ENCODE data around the gene KLC1. TPM values are rescaled to one million over a fixed set of nuclear protein-coding genes. Genes with fewer than 3 reads are reported as not detected.
A peak's percentile ranks its signal among the peaks of the same experiment; 100 is the strongest.

The KLC1 gene
- total and polyA plus RNA-seq, 10 of the 15 experiments (the other 5 are each of a cell fraction or from before 2014, with no cell fraction given), result 5.5 to 137 (median 76.1) TPM

DNA sequence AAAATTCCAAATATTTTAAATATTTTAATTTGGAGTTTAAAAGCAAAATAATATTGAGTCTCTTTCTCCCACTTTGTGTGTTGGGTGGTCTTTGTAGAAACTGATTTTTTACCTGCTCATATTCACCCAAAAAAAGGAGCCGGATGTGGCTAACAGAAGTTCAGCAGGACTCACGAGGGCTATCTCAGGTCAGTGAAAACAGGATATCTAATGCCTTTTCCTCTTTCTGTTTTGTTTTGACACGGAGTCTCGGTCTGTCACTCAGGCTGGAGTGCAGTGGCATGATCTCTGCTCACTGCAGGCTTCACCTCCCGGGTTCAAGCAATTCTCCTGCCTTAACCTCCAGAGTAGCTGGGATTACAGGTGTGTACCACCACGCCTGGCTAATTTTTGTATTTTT is 35.4 kb upstream of the KLC1 start (continued):
- TF ChIP-seq, protein P1, sequence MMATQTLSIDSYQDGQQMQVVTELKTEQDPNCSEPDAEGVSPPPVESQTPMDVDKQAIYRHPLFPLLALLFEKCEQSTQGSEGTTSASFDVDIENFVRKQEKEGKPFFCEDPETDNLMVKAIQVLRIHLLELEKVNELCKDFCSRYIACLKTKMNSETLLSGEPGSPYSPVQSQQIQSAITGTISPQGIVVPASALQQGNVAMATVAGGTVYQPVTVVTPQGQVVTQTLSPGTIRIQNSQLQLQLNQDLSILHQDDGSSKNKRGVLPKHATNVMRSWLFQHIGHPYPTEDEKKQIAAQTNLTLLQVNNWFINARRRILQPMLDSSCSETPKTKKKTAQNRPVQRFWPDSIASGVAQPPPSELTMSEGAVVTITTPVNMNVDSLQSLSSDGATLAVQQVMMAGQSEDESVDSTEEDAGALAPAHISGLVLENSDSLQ (IDR thresholded peaks at IDR 0.05), result peak; percentile 96
- TF ChIP-seq CREM (IDR thresholded peaks at IDR 0.05; ENCODE audit: low read depth) (0 out of 2 replicates have a peak, but pooled peaks have one; percentile 42), RFX5 (IDR thresholded peaks at IDR 0.05; ENCODE audit: low read depth, low read length) (no peak), NR2F1 (conservative IDR thresholded peaks at IDR 0.05) (0 out of 2 replicates have a peak, but pooled peaks have one; percentile 56), MTA2 (IDR thresholded peaks at IDR 0.05; ENCODE audit: low read depth) (0 out of 2 replicates have a peak, but pooled peaks have one; percentile 30), SMARCA5 (IDR thresholded peaks at IDR 0.05) (no peak), NFIC (IDR thresholded peaks at IDR 0.05; ENCODE audit: low read depth, low read length) (peak; percentile 27; the same call in 1 of the 2 replicates), BHLHE40 (IDR thresholded peaks at IDR 0.05; ENCODE audit: borderline replicate concordance in 1 of 2, low read depth in 2 of 2, low read length in 1 of 2) (peak in 1 of 2 experiments; percentile 65; a peak in 1 of 4 replicates), ETV6 (conservative IDR thresholded peaks at IDR 0.05 in 1 of 2, IDR thresholded peaks at IDR 0.05 in 1 of 2; ENCODE audit: borderline replicate concordance in 1 of 2, low read depth in 1 of 2) (peak in 1 of 2 experiments; percentile 94; a peak in 2 of 4 replicates), RELA (IDR thresholded peaks at IDR 0.05; ENCODE audit: borderline replicate concordance, partially characterized antibody) (no peak)
- TF ChIP-seq, protein P2, sequence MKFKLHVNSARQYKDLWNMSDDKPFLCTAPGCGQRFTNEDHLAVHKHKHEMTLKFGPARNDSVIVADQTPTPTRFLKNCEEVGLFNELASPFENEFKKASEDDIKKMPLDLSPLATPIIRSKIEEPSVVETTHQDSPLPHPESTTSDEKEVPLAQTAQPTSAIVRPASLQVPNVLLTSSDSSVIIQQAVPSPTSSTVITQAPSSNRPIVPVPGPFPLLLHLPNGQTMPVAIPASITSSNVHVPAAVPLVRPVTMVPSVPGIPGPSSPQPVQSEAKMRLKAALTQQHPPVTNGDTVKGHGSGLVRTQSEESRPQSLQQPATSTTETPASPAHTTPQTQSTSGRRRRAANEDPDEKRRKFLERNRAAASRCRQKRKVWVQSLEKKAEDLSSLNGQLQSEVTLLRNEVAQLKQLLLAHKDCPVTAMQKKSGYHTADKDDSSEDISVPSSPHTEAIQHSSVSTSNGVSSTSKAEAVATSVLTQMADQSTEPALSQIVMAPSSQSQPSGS (IDR thresholded peaks at IDR 0.05; ENCODE audit: low read length), result peak; percentile 54; the same call in 1 of the 2 replicates

Data from GM12878 (cell line).